ENCODE data around the gene RASGEF1B. TPM values are rescaled to one million over a fixed set of nuclear protein-coding genes. Genes with fewer than 3 reads are reported as not detected.

RASGEF1B gene
- polyA plus RNA-seq, 1 donor, result 30.6 TPM

- Histone ChIP-seq H3K4me3 (ENCODE audit: low read length) (no peak overlapping the region), H3K9me3 (ENCODE audit: control insufficient read depth, low read depth, low read length) (no peaks in the 10 kb centered on the region), H3K4me1 (ENCODE audit: control insufficient read depth, insufficient read depth, low read length) (peaks cover 4% of the 10 kb centered on the region), H3K36me3 (ENCODE audit: control insufficient read depth, insufficient read depth, low read length) (no peaks in the 10 kb centered on the region), H3K27ac (ENCODE audit: low read length) (no peak overlapping the region), H3K27me3 (ENCODE audit: control insufficient read depth, insufficient read depth, low read length) (no peaks in the 10 kb centered on the region)
- DNase-seq, result no peak
- no CpG with 5 or more reads among the region's 3 CpGs for WGBS (ENCODE audit: insufficient coverage, low lambda C conversion rate)
Observed at GRCh38 chr4:81499840-81500239, 28.1 kb upstream of the RASGEF1B start.

- peaks cover 8% of the 10 kb centered on the region for H3K4me1 ChIP-seq (ENCODE audit: control insufficient read depth, insufficient read depth, low read length)
- H3K27me3 ChIP-seq (ENCODE audit: control insufficient read depth, insufficient read depth, low read length), result no peaks in the 10 kb centered on the region
- no peak overlapping the region for H3K4me3 ChIP-seq (ENCODE audit: low read length)
- H3K9me3 ChIP-seq (ENCODE audit: control insufficient read depth, low read depth, low read length), result no peaks in the 10 kb centered on the region
- DNase-seq, result no peak
- 86% methylated on average over 1 of the region's 1 CpG for WGBS (ENCODE audit: insufficient coverage, low lambda C conversion rate)
- H3K36me3 ChIP-seq (ENCODE audit: control insufficient read depth, insufficient read depth, low read length), result no peaks in the 10 kb centered on the region
- no peak overlapping the region for H3K27ac ChIP-seq (ENCODE audit: low read length)
Observed at GRCh38 chr4:81498551-81499099, 26.9 kb upstream of the RASGEF1B start.

GRCh38 chr4:81498046-81498445 lies 26.3 kb upstream of the RASGEF1B start:
- Histone ChIP-seq H3K27ac (ENCODE audit: low read length) (no peak overlapping the region), H3K4me1 (ENCODE audit: control insufficient read depth, insufficient read depth, low read length) (peaks cover 8% of the 10 kb centered on the region), H3K36me3 (ENCODE audit: control insufficient read depth, insufficient read depth, low read length) (no peaks in the 10 kb centered on the region), H3K4me3 (ENCODE audit: low read length) (no peak overlapping the region), H3K9me3 (ENCODE audit: control insufficient read depth, low read depth, low read length) (no peaks in the 10 kb centered on the region), H3K27me3 (ENCODE audit: control insufficient read depth, insufficient read depth, low read length) (no peaks in the 10 kb centered on the region)
- DNase-seq, result no peak
- WGBS (ENCODE audit: insufficient coverage, low lambda C conversion rate), result no CpG with 5 or more reads among the region's 2 CpGs

GRCh38 chr4:81495345-81495744 lies 23.6 kb upstream of the RASGEF1B start:
- Histone ChIP-seq H3K27ac (ENCODE audit: low read length) (peak overlapping the region; percentile 0), H3K4me3 (ENCODE audit: low read length) (no peak overlapping the region), H3K36me3 (ENCODE audit: control insufficient read depth, insufficient read depth, low read length) (no peaks in the 10 kb centered on the region), H3K27me3 (ENCODE audit: control insufficient read depth, insufficient read depth, low read length) (no peaks in the 10 kb centered on the region), H3K9me3 (ENCODE audit: control insufficient read depth, low read depth, low read length) (no peaks in the 10 kb centered on the region), H3K4me1 (ENCODE audit: control insufficient read depth, insufficient read depth, low read length) (peaks cover 12% of the 10 kb centered on the region)
- peak in 1 of 2 donors; percentile 22 for DNase-seq

GRCh38 chr4:81494031-81494431 lies 22.3 kb upstream of the RASGEF1B start:
- no peaks in the 10 kb centered on the region for H3K9me3 ChIP-seq (ENCODE audit: control insufficient read depth, low read depth, low read length)
- peak; percentile 24 to 68 for DNase-seq
- WGBS (ENCODE audit: insufficient coverage, low lambda C conversion rate), result 14% methylated on average over 1 of the region's 1 CpG
- H3K27me3 ChIP-seq (ENCODE audit: control insufficient read depth, insufficient read depth, low read length), result no peaks in the 10 kb centered on the region
- H3K27ac ChIP-seq (ENCODE audit: low read length), result peak overlapping the region; percentile 43
- H3K4me3 ChIP-seq (ENCODE audit: low read length), result no peak overlapping the region
- H3K4me1 ChIP-seq (ENCODE audit: control insufficient read depth, insufficient read depth, low read length), result peaks cover 12% of the 10 kb centered on the region
- no peaks in the 10 kb centered on the region for H3K36me3 ChIP-seq (ENCODE audit: control insufficient read depth, insufficient read depth, low read length)

GRCh38 chr4:81492606-81493230 lies 21.0 kb upstream of the RASGEF1B start:
- Histone ChIP-seq H3K4me1 (ENCODE audit: control insufficient read depth, insufficient read depth, low read length) (peaks cover 12% of the 10 kb centered on the region), H3K36me3 (ENCODE audit: control insufficient read depth, insufficient read depth, low read length) (no peaks in the 10 kb centered on the region), H3K4me3 (ENCODE audit: low read length) (no peak overlapping the region), H3K9me3 (ENCODE audit: control insufficient read depth, low read depth, low read length) (no peaks in the 10 kb centered on the region), H3K27ac (ENCODE audit: low read length) (no peak overlapping the region), H3K27me3 (ENCODE audit: control insufficient read depth, insufficient read depth, low read length) (no peaks in the 10 kb centered on the region)
- DNase-seq, result no peak
- WGBS (ENCODE audit: insufficient coverage, low lambda C conversion rate), result 86% methylated on average over 1 of the region's 1 CpG

GRCh38 chr4:81491943-81492342 lies 20.2 kb upstream of the RASGEF1B start:
- Histone ChIP-seq H3K4me1 (ENCODE audit: control insufficient read depth, insufficient read depth, low read length) (peaks cover 12% of the 10 kb centered on the region), H3K9me3 (ENCODE audit: control insufficient read depth, low read depth, low read length) (no peaks in the 10 kb centered on the region), H3K27me3 (ENCODE audit: control insufficient read depth, insufficient read depth, low read length) (no peaks in the 10 kb centered on the region), H3K36me3 (ENCODE audit: control insufficient read depth, insufficient read depth, low read length) (no peaks in the 10 kb centered on the region), H3K27ac (ENCODE audit: low read length) (no peak overlapping the region), H3K4me3 (ENCODE audit: low read length) (no peak overlapping the region)
- no CpG with 5 or more reads among the region's 1 CpG for WGBS (ENCODE audit: insufficient coverage, low lambda C conversion rate)
- peak in 1 of 2 donors; percentile 23 for DNase-seq

- H3K4me3 ChIP-seq (ENCODE audit: low read length), result no peak overlapping the region
- DNase-seq, result no peak
- no peaks in the 10 kb centered on the region for H3K9me3 ChIP-seq (ENCODE audit: control insufficient read depth, low read depth, low read length)
- no peaks in the 10 kb centered on the region for H3K27me3 ChIP-seq (ENCODE audit: control insufficient read depth, insufficient read depth, low read length)
- peaks cover 12% of the 10 kb centered on the region for H3K4me1 ChIP-seq (ENCODE audit: control insufficient read depth, insufficient read depth, low read length)
- H3K27ac ChIP-seq (ENCODE audit: low read length), result no peak overlapping the region
- no peaks in the 10 kb centered on the region for H3K36me3 ChIP-seq (ENCODE audit: control insufficient read depth, insufficient read depth, low read length)
- WGBS (ENCODE audit: insufficient coverage, low lambda C conversion rate), result 93% methylated on average over 2 of the region's 2 CpGs
Observed at GRCh38 chr4:81490403-81491160, 18.9 kb upstream of the RASGEF1B start.

- Histone ChIP-seq H3K36me3 (ENCODE audit: control insufficient read depth, insufficient read depth, low read length) (no peaks in the 10 kb centered on the region), H3K4me3 (ENCODE audit: low read length) (no peak overlapping the region), H3K4me1 (ENCODE audit: control insufficient read depth, insufficient read depth, low read length) (no peaks in the 10 kb centered on the region), H3K27ac (ENCODE audit: low read length) (no peak overlapping the region), H3K27me3 (ENCODE audit: control insufficient read depth, insufficient read depth, low read length) (no peaks in the 10 kb centered on the region), H3K9me3 (ENCODE audit: control insufficient read depth, low read depth, low read length) (no peaks in the 10 kb centered on the region)
- no peak for DNase-seq
- WGBS (ENCODE audit: insufficient coverage, low lambda C conversion rate), result no CpG with 5 or more reads among the region's 1 CpG
Observed at GRCh38 chr4:81486502-81486901, 14.8 kb upstream of the RASGEF1B start.

GRCh38 chr4:81485310-81485980 lies 13.7 kb upstream of the RASGEF1B start:
- no peaks in the 10 kb centered on the region for H3K27me3 ChIP-seq (ENCODE audit: control insufficient read depth, insufficient read depth, low read length)
- 100% methylated on average over 1 of the region's 5 CpGs for whole genome bisulfite sequencing (ENCODE audit: insufficient coverage, low lambda C conversion rate)
- no peaks in the 10 kb centered on the region for H3K4me1 ChIP-seq (ENCODE audit: control insufficient read depth, insufficient read depth, low read length)
- H3K4me3 ChIP-seq (ENCODE audit: low read length), result no peak overlapping the region
- no peak overlapping the region for H3K27ac ChIP-seq (ENCODE audit: low read length)
- H3K9me3 ChIP-seq (ENCODE audit: control insufficient read depth, low read depth, low read length), result no peaks in the 10 kb centered on the region
- no peak for DNase-seq
- H3K36me3 ChIP-seq (ENCODE audit: control insufficient read depth, insufficient read depth, low read length), result no peaks in the 10 kb centered on the region
